Middle frontal gyrus (tissue), 1 donor: ENCODE data around the gene LTBP1.

Experiments used
- DNase-seq: peaks from one replicate; pipeline ENCODE4 v3.0.0-alpha.2; 2015; ENCODE audit warnings: low spot score; ENCODE audit errors: extremely low spot score

LTBP1 gene

DNA sequence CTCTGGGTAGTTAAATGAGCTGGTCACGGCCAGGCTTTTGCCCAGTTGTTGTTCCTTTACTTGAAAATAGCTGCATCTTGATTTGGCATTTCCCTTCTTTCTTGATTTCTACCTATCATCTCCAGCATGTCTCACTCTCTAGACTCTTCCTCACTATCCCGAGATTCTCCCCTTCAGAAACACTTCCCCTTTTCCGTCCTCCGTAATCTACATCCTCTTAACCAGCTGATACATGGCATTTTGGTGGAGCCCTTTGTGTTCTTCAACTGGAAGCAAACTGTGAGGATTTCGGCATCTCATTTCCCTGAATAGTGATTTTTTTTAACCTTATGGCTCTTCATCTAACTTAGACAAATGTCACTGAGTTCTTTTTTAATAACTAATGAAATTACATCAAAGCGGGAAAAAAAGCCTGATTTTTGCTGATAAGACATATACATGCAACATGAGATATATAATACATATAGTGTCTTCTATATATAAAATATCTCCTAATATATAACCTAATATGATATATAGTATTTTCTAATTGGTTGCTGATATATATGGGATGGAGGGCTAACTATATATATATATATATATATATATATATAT lies 309.5 kb downstream of the LTBP1 start:
- no peak for DNase-seq

DNA sequence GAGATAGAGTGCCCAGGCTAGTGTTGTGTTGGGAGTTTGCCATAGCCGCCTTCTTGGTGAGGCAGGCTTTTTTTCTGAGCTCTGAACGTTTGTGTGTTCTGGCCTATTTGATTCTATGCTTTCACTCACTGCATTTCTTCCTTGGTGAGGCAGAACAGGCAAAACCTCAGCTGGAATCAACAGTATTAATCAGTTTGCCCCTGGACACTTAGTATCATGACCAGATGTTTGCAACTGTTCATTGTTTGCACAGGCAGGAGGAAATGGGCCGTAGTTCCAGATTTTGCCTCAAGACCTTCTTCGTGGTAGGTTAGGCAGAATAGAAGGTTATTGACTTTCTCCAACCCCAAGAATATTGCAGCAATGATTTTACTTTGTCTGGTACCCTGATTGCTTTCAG lies 311.6 kb downstream of the LTBP1 start:
- no peak for DNase-seq

DNA sequence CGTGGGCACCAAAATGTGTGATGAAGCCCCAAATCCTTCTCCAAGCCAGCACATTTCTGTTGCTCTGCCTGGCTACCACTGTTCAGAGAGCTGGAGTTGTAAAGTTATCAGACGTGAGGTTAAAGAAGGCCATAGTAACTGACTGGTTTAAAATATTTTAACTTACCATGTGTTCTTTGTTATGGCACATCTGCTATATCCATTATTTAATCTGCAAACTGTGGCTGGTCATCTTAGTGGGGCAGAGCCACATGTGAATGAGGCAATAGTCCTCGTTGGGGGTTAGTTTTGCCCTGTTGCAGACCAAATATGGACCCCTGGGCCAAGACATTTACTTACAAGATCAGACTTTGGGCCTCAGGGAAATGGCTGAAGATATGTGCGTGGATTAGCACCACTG lies 315.3 kb downstream of the LTBP1 start:
- no peak for DNase-seq

DNA sequence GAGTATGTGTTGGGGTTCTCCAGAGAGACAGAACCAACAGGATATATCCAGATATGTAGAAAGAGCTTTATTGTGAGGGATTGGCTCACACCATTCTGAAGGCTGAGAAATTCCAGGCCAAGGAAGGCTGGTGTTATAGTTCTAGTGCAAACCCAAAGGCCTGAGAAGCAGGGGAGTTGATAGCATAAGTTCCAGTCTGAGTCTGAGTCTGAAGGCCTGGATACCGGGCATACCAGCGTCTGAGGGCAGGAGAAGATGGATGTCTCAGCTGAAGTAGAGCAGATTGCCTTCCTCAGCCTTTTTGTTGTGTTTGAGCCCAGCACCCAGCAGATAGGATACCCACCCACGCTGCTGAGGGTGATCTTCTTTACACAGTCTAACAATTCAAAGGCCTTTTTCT lies 318.0 kb downstream of the LTBP1 start:
- DNase-seq = no peak

DNA sequence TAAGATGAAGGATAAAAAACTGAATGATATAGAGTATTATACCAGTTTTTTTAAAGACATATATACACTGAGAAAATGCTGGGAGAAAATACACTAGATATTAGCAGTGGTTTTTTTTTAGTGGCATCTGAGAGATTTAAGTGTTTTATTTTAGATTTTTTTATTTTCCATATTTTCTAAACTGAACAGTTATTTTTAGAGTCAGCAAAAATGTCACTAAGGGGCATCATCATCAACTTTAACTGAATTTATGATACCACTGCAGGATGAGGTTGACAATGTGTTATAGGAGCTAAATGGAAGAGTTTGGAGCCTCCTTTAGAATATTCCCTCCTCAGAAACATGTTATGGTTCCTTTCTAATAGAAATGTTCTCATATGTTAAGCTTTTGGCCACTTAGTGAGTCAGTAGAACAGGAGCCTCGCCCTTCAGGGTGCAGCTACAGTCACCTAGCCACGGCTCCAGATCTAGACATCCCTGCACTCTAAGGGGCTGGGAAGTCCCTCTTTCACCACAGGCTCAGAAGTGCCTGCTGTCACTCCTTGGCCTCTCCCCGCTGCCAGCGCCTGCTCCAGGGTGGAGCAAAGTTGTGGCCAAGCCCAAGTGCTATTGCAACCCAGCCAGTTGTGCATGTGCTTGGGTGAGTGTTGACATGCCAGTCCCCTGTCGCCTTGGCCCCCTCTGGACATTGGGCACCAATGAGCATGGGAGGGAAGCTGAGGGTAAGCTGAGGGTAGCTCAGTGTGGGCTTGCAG lies 319.0 kb downstream of the LTBP1 start:
- no peak for DNase-seq

DNA sequence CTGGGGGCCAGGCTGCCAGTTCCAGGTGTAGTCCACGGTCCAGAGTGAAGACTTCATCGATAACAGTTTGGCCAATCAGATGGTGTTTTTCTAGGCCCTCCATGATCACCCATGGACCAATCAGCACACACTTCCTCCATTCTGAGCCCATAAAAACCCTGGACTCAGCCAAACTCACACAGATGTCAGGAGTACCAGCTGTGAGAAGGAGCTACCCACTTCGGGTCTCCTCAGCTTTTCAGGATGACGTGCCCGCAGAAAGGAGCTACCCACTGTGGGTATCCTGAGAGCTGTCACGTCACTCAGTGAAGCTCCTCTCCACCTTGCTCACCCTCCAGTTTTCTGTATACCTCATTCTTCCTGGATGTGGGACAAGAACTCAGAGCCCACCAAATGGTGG lies 319.7 kb downstream of the LTBP1 start:
- no peak for DNase-seq

DNA sequence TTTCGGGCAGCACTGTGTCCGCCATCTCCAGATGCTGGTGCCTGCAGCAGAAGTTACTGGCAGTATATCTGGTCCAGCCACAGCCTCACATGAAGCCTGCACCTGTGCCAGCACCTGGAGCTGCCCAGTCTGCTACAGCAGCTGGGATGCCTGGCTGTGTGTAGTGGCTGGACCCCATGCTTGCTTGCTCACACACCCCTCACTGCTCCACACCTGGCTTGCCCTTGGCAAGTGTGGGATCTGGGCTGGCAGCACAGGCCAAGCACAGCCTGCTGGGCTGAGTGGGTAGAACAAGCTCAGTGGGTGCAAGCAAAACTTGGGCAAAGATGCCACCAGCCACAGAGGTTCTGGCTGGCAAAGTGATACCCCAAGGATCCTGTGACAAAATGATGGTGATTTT lies 320.3 kb downstream of the LTBP1 start:
- DNase-seq = no peak

DNA sequence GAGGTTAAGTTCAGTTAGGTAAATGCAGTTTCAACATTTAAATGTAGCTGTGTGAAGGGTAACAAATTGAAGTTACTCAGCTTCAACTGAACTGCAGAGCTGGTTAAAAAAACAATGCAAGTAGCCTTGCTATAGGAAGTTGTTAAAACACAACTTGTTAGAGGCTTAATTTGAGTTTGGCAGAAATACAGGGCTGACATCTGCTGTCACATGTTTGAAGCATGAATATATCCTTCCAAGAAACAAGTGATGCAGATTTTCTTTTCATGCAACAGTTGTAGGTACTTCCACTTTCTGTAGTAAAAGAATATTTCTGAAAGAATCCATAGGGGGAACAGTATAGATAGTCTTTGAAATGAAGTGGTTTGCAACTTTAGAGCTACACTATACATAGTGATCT lies 321.0 kb downstream of the LTBP1 start:
- no peak for DNase-seq

DNA sequence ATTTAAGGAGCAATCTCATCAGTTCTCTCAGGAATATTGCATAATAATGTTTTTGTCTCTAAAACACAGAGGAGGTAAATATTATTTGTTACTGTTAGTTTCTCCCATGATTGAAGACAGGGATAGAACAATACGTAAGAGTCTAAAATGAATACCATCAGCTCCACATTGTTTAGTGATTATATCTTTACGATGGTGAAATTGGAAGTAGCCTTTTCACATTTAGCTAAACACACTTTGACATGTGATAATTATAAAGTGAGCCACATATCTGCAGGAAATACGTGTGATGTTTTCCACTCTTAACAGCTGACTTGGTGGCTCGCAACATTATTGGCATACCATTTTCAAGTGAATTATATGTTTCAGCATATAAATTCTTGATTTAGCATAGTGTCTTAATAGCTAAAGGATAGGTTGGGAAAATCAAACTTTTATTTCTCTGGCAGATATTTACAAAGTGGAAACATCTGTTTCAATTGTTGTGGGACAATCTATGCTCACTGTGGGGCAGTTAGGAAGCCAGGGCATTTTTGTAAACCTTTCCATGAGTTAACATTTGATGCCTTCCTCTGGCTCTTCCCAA lies 321.6 kb downstream of the LTBP1 start:
- DNase-seq = no peak

DNA sequence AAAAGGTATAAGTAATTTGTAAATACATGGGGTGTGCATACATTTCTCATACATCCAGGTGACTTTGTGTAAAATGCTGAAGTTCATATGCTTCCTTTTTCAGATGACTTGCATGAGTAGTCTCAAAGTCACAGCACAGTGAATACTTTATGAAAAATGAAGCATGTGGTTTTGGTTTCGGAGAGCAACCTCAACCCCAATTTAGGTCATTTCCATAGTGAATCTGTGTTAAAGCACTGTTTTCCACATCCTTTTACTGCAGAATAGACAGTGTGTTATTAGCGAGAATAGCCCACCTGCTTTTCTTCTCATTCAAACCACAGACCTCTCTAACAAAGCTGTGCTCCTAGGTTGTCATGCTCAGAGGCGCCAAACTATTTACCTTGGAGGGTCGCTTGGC lies 325.2 kb downstream of the LTBP1 start:
- DNase-seq = no peak

DNA sequence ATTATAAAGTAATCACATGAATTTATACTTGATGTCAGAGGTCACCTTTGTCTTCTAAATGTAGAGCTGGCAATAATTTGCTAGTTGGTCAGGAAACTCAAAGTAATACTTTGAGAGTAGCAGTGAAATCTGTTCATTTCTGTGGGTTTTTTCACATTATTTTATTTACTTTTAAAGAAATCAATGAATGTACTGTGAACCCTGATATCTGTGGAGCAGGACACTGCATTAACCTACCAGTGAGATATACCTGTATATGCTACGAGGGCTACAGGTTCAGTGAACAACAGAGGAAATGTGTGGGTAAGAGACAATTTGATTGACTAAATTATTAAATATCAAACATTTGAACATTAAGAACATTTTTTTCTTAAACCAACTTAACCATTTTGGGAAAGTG lies 326.7 kb downstream of the LTBP1 start:
- DNase-seq = no peak

DNA sequence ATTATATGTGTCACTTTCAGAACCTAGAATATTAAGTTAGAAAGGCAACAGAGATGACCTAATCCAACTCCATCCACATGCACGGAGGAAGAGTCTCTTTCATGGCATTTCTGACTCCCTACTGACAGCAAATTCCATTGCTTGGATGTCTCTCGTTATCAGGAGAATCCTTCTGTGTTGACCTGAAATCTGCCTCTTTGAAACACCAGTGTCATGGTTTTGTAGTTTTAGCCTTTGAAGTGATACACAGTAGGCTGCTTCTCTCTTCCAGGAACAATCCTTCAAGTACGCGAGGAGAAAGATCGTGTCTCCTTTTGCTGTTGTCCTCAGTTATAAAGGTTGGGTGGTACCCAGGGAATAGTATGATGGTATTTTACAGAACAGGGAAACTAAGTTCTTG lies 327.8 kb downstream of the LTBP1 start:
- no peak for DNase-seq

DNA sequence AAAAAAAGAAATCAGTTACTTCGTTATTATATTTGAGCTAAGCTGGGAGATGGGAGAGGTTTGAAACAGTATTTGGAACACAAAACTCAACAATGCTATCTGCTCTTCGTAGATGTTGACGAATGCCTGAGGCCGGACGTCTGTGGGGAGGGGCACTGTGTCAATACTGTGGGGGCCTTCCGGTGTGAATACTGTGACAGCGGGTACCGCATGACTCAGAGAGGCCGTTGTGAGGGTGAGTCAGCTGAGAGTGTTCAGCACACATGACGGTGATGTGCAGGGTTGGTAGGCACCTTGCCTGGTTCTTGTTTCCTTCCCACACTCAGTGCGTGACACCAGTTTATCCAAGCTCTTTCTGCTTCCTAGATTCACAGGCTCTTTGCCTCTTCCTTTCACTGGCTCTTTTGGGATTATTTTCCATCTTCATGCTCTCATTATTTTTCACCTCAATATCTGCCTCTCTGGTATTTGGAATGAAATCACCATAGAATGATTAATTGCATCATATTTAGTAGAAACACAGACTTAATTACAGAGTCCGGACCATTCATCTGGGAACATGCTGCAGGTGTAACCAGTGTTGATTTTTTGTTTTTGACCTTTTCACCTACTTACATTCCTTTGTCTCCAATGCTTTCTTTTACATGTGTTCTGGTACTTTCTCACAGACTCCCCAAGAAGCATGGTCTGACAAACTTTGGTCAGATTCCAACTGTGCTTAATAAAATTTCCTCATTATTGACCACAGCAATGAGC lies 329.1 kb downstream of the LTBP1 start:
- no peak for DNase-seq

DNA sequence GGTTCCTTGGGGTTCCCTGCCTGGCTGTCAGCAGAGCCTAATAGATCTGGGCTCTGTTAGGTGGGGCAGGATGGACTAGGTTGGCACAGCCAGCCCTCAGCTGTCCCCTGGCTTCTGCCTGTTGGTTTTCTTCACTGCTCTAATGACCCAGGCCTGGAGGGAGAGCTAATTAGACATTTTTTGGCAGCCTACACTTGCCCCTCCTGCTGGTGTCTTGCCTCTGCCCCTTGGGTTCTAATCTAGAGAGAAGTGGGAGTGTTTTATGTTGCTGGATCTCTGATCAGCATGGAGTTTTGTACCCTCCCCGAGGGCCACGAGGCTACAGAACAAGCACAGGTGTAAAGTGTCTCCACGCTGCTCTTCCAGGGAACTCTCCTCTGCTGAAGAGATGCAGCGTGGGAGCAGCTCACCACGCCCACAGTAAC lies 330.3 kb downstream of the LTBP1 start:
- no peak for DNase-seq

DNA sequence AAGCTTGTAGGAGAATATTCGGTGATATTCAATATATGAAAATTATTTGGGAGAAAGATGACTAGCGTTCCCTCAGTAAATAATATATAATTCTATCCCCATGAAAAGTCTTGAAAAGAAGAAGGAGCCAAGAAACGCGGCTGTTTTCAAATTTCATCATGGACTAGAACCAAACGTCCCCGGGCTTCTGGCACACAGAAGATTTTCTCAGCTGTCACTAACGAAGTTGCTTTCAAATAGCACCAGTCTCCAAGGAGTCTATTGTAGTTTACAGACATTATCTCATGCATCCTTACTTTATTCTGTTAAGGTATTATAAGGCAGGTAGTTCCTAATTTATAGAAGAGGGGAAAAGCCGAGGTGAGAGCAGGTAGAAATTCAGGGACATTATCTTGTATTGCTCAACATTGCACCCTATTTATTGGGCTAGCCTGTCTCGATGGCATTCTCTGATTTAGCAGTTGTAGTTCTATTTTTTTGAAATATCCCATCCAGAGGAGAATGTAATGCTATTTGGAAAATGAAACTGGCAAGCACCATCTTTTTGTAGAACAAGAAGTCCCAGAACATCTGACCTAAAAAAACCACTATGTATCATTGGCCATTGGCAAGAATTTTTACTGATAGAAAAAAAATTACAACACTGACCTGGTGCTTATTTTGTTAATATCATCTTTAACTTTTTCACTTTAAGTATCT lies 331.6 kb downstream of the LTBP1 start:
- no peak for DNase-seq

DNA sequence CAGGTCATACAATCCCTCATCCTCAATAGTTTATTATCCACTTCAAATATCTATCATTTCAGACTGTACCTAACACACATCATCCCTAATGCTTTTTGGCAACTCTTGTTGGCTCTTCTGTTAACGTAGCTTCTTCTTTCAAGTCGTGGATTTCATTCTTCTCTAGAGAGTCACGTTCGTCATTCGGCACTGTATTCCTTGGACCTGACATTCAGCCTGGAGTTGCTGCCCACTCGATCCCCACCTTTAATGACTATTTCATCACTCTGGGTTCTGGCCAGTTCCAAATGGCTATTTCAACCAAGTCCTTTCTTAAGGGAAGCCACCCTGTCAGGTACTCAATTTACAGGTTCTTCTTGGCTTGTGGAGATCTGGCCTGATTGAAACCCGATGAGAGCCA lies 337.5 kb downstream of the LTBP1 start:
- no peak for DNase-seq

DNA sequence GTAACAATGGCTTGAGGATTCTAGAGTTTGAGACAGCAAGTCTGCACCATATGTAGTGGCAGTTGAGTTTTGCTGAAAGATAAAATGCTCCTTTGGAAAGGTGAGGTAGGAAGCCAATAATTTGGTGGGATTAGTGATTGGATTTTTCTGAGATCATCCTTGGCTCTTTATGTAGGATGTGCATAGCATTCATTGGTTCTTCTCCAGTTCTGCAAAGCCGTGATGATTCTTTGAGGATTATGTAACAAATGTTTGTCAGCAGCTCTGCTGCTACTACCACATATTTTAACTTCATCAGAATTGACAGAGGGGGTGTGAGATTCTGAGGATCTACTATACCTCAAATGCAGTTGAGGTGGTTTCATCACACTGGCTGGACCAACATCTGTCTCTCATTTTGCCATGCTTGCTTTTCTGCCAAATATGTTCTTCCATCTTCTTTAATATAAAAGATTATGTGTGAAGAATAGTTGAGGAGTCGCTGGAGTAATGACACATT lies 340.8 kb downstream of the LTBP1 start:
- no peak for DNase-seq

DNA sequence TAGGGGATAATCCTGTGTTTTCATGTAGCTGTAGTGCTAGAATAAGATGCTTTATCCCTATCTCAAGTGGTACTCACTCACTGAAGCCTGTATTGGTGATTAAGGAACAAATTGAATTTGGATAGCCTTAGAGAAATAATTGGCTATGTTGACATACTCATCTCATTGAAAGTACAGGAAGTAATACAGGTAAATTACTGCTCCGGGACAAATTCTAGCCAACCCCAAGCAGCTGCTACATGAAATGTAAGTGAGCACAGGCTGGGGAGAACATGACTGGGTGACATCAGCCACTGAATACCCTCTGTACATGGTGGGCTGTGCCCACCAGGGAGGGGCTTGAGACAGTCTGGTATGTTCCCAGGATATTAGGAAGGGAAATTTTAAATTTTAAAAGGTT lies 341.3 kb downstream of the LTBP1 start:
- no peak for DNase-seq

DNA sequence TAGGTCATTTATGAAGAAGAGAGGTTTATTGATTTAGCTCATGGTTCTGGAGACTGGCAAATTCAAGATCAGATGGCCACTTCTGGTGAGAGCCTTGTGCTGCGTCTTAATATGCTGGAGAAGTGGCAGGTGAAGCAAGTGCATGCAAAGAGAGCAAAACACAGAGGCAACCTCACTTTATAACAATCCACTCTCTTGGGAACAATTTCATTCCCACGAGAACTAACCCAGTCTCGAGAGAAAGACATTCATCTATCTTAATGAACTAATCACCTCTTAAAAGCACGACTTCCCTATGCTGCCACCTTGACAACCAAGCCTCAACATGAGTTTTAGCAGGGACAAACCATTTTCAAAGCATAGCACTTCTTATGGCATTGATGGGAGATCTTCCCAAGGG lies 343.2 kb downstream of the LTBP1 start:
- no peak for DNase-seq

DNA sequence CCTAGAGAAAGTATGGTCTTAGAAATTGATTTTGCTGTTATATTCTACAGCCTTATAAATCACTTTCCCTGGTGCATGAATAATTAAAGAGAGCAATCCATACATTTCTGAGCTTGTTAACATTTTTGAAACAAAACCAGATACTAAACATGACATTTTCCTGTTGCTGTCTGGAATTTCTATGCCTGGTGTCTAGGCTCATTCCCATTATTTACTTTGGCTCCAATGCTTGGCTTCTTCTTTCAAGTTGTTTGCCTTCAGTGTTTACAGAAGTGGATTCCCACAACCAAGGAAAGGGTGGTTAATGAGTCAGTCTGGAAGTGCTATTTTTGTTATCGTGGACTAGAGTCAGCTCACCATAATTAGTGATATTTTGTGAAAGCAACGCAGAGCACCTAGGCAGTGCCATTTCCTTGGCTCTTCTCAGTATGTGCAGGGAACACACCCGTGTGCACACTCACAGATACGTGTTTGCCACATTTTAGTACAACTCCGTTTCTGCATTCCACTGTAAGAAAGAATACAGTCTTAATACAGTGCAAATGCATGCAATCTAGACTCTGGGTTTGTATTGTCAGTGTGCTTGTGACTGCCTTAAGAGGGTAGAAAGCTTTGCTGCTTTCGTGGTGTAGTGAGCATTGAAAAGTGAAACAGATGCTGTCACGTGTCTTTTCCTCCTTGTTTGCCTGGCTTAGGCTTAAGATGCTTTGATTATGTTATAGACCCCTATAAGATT lies 344.7 kb downstream of the LTBP1 start:
- DNase-seq = no peak

DNA sequence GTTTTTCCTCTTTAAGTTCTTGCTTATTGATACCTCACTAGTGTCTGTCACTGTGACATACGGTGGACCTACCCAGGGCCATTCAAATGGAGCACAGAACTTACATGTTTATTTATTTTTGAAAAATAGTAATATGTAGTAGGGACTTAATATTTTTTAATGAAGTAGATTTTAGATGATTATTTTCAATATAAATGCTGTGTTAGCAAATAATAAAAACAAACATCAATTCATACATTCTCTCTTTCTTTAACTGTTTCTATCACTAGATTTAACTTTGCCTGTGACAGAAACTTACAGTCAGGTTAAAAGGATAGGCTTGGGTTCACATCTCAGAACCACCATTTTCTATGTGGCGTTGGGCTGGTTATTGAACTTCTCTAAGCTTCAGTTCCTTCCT lies 345.3 kb downstream of the LTBP1 start:
- no peak for DNase-seq
